ENCODE measurements around the gene TTYH3.

The TTYH3 gene

DNA sequence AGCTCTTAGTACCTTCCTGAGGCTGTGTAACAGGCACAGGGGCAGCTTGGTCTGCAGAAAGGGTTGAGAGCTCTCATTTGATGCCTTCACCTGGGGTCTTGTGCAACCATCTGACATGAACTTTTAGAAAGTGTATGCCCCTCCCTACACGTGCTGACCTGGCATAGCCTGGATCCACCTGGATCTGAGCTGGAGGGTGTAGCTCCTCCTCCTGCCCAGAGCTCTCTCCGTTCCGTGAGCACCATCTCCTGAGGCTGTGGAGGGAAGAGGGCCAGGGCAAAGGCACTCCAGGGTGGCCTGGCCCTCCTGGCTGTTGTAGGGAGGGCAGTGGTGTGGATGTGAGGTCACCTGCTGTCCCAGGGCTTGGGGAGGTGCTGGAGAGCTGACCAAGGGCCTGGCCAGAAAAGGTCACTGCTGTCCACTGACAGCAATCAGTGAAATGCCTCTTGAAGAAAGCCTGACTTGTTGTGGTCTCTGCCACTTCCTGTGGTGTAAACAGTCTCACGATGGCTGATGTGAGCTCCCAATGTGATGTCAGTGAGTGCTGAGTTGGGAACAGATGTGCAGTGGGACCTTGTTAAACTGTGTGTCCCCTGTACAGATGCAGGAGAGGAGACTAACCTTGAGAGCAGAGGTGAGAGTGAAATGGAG, 79.2 kb downstream of the TTYH3 start:
- no peak for DNase-seq

DNA sequence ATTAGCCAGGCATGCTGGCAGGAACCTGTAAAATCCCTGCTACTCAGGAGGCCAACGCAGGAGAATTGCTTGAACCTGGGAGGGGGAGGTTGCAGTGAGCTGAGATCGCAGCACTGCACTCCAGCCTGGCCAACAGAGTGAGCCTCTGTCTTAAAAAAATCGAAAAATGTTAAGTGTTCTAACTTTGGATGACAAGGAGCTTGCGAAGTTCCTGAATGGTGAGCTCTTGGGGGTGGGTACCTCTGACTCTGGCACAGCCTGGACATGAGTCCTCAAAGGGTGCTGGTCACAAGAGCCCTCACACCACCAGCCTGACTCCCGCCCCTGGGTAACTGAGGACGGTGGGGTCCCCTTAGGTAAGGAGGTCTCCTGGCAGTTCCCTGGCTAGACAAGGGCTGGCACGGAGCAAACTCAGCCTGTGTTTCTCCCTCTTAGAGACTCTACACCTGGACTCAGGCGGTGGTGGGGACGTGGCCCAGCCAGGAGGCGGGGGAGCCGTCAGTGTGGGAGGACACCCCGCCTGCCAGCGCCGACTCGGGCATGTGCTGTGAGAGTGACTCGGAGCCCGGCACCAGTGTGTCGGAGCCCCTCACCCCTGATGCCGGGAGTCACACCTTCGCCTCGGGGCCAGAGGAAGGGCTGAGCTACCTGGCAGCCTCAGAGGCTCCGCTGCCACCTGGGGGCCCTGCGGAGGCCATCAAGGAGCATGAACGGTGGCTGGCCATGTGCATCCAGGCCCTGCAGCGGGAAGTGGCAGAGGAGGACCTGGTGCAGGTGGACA, 80.3 kb downstream of the TTYH3 start:
- DNase-seq: no peak

DNA sequence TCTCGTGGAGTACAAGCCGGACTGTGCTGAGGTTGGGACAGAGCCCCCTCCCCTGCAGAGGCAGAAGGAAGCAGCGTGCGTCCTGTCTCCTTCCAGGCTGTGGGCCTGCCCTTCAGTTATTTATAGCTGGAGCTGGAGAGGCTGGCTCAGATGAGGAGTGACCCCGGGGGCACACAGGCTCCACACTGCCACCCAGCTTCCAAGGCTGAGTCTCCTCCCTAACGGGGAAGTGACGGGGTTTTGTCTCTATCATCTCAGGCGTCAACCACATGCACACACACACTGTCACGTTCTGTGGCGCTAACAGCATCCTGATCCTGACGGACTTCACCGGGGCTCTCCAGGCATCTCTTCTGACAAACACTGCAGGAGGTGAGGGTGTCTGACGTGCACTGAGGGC, 81.6 kb downstream of the TTYH3 start:
- no peak for DNase-seq

DNA sequence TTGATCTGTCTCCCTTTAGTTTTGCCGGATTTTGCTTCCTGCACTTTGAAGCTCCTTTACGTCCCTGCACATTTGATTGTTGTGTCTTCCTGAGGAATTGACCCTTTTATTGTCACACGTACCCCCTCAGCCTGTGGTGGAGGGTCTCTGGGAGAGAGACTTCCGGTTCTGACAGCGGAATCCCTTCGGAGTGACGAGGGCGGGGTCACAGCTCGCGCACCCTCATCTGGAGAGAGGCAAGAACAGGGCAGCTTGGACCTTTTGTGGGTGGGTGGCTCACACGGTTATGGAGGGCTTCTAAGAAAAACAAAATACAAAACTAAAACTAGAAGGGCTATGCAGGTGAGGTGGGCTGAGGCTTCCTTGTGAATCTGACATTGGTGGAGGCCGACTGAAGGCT, 82.2 kb downstream of the TTYH3 start:
- DNase-seq: no peak

Data from stimulated activated CD4-positive, alpha-beta T cell treated with anti-CD3 and anti-CD28 coated beads, Interleukin-4, amount 100 ng/mL, for 1 hour (primary cell).